NCI-H345 treated with DMSO at 0.1 percent for 48 hours (cell line): ENCODE measurements around the gene AGMO.
A peak's percentile ranks its signal among the peaks of the same experiment; 100 is the strongest.

Experiments used
- DNase-seq: peaks from one replicate; lab custom pipeline; 2025; ENCODE audit not compliant: unreplicated experiment; lab: John Stamatoyannopoulos, UW

Gene AGMO

GRCh38 chr7:15462721-15463389 lies 99.0 kb downstream of the AGMO start:
- no peak for DNase-seq

- no peak for DNase-seq
Observed at GRCh38 chr7:15461576-15461975, 100.2 kb downstream of the AGMO start.

- DNase-seq = no peak
Observed at GRCh38 chr7:15459018-15459615, 102.7 kb downstream of the AGMO start.

DNA sequence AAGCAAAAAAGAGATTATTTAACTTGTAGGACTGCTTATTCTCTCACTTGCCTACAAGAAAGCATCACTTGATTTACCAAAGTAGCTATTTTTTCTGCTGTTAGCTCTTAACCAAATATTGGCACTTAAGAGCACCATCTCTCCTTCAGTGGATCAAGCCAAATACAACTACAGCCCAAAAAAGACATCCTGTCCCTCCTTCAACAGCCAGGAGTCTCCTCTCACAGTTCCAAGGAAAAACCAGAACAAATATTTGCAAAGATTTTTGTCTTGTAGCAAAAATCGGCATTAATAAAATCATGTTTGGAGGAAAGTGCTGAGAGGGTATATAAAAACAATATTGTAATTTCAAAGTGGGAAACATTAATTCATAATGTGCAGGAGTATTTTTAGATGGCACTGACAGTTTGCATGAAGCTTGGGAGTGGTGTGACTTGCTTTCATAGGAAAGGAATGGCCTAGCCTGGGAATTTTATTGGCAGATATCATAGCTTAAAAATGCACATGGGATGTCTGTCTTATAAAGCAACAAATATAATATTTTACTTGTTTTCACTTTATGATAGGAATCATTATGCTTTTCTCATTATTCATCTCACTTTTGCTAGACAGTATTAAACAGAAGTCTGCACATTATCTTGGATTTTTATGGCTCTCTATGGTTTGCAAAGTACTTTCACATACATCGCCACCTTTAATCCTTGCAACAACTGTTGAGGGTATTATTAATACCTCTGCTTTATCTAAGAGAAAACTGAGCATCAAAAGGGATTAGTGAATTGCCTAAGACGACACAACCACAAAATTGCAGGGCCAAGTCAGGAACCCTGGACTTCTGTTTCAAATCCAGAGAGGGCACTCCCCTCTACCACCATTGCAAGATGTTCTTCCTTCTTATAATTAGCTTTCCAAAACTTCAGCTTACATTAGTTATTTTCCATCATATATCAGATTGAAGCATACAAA lies 103.5 kb downstream of the AGMO start:
- no peak for DNase-seq

- no peak for DNase-seq
Observed at GRCh38 chr7:15452670-15453069, 109.1 kb downstream of the AGMO start.

GRCh38 chr7:15446722-15447121 lies 115.1 kb downstream of the AGMO start:
- DNase-seq = no peak

DNA sequence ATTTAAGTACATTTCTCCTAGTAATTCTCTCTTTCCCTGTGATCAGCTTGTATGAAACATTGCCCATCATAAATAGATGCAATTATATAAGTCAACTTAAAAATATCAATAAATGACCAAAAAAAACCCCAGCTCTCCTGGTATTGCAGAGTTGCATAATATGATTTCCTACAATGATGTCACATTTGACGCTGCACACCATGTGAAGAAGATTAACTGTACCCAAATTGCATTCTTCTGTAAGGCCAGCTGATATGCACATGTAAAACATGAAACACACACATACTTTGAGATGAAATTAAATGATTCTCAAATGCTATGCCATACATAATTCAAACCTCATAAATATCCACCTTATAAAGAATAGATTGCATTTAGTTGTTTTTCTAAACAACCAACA lies 115.5 kb downstream of the AGMO start:
- no peak for DNase-seq

DNA sequence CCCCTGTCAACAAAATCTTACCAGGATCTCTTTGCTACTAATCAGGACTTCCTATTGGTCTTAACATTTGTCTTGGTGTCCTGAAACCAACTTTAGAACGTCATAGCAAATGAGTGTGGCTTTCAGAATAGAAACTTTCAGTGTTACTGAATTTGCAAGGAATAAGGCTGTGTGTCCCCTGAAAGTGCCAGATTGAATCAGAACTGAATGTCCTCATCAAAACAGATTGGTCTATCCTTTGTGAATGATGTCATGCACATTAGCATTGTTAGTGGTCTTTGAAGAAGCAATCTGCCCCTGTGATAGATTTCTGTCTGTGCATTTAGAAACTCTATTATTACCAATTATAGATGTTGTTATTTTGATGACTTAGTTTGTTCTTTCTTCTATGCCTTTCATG lies 119.9 kb downstream of the AGMO start:
- no peak for DNase-seq

DNA sequence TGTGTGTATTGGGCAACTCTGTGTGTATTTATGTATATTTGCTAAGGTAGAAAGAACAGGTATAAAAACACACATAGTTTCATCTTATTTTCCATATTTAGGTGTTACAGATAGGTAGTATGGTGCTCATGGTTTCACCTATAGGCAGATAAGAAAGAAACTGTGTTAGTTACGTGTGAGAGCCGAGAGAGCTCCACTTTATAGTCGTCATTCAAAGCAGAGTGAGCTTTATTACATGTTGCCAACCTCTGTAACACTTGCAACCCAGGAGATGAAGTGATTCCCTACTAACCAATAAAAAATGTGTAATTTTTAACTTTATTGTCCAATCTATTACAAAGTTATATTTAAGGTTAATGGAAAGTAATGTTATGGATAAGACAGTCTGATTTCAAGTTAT lies 121.3 kb downstream of the AGMO start:
- no peak for DNase-seq

DNA sequence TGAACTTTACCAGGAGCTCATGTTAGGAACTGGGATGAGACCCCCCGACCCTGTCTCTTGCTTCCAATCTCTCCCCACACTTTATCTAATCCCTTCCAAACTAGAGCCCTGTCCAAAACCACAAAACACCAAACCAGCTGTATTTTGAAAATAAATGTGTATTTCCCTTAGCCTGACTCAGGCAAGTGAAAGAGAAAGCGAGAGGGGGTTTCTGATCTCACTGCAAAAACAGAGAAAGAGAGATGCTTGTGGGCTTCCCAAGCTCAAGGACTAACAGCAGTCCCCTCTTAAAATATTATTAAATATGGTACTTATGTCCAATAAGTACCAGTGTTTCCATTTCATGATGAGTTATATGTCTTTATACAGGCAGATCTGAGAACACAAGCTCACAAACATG lies 122.0 kb downstream of the AGMO start:
- DNase-seq = no peak

DNA sequence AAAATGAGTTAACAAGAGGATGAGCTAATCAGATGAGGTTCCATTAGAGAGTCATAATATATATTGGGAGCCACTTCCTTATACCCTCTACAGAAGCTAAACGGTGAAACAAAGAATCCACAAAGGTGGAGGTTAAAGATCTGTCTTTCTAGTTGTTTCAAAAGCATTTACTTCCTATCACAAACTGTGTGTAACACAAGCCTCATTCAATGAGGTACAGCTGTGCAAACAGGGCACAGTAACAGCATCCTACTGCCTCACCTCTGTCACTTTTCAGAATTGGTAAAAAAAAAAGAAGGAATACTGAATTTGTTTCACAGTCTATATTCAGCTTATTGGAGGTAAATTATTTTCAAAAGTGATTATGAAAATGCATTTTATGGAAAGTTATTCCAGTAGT lies 128.7 kb downstream of the AGMO start:
- peak; percentile 69 for DNase-seq

DNA sequence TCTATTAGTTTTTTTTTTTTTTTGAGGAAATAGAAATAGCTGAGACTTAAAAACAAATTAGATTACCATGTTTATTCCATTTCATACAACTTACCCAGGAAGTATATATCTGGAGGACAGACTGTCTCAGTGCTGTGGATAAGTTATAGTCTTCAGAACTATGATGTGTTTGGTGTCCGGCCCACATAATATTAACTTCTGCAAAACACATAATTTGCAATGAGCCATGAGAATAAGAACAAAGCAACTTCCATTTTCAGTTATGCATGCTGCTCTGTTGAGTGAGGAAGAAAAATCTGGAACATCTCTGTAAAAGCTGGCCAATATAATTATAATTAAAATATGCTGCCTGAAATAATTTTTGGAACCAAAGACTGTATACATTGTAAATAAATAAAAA lies 130.9 kb downstream of the AGMO start:
- DNase-seq = no peak

DNA sequence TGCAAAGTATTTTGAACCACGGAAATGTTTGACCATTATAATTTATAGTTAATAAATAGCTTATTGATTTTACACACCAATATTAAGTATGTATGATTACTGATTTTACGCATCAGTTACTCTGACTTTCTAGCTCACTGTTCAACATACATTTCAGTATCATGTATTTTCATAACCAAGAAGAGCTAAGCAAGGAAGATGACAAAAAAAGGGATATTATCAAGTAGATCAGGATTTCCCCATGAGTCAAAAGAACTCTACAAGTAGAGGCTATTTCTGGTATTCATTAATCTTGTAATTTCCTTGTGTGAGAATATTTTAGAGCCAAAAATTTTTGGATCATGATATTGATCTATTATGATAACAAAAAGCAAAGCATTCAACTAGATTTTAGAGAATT lies 131.6 kb downstream of the AGMO start:
- no peak for DNase-seq

DNA sequence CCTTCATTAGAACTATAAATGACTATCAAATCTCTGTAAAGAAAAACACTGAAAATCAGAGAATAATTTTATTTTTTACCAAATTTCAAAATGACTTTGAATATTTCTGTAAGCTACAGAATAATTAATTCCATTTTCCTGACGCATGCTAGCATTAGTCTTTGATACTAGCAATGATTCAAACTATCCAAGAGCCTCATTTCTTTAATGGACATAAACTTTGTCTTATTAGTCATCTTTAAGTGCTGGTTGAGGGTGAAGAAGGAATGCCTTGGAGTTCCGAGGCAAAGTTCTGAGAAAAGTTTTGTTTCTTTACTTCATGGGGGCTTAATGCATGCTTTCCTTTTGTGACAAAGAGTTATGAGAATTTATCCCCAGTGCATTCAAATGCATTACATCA lies 137.3 kb downstream of the AGMO start:
- DNase-seq = no peak

DNA sequence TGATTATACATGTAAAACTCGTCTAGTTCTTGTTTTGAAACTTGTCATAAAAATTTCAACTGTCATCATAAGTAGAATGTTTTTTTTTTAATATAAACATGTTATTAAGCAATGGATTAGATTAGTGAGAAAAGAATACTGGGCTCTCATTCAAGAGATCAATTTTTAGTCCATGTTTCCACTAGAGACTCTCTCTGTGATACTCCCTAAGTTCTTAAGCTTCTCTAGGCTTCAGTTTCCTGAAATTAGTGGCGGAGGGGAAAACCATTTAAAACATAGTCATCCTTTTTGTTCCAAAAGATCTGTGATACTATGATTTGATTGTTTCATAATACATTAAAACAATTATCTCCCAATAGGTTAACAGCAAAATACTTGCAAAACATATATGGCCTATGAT lies 142.2 kb downstream of the AGMO start:
- no peak for DNase-seq

DNA sequence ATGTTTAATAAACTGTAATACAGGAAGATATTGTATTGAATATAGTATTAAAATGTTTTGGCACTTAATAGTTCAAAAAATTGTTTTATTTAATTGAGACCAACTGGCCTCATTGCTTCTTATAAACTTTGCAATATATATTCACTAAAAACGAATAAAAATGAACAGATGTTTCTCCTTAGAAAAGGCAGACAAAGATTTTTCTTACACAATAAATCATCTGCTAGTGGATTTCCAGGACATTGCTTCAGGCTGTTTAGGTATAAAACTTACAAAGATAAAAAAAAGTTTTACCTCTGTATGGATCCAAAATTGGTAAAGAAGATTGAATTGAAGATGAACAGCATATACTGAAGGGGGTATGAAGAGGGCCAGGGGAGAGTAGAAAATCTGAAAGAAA lies 143.6 kb downstream of the AGMO start:
- DNase-seq = no peak

DNA sequence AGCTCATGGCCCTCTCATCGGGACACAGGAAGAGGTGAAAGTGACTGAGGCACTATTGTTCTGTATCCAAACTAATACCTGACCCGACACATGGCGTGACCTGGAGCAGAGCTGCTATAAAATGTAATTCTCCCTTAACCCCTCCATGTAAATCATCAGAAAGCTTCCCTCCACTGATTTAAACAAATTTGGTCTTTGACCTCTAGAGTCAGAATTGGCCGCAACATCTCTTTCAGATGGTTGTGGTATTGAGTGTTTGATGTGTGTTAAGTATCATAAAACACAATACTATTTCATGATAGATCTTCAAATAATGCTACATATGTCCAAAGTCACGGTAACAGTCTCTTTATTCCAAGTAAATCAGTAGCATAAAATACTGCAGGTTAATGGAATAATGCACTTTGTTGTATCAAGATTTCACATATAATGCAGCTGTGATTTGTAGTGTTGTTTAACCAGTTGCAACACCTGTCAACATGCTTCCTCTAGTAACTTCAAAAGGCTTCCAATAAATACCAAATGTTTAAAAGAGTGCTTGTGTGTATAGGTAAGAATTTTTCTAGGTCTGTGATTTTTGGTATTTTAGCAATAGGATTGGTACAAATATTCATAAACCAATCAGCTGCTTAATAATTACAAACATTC lies 144.3 kb downstream of the AGMO start:
- no peak for DNase-seq

GRCh38 chr7:15411019-15411418 lies 150.8 kb downstream of the AGMO start:
- DNase-seq = no peak

DNA sequence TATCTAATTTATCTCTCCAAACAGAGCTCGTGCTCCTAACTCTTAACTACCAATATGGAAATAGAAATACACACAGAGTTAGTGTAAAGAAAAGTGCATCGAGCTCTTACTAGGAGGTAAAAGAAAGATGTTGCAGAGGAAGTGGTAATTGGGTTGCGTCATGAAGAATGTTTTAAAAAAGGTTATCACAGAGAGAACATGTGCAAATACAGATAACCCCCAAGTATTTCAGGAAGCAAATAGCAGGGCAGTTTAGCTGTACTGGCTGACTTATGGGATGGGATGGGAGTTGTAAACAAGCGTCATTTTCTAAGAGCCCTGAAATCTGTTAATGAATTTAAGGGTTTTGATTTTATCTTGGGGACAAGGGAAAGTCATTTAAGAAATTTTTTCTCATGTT lies 153.9 kb downstream of the AGMO start:
- no peak for DNase-seq

- no peak for DNase-seq
Observed at GRCh38 chr7:15403751-15404150, 158.1 kb downstream of the AGMO start.

GRCh38 chr7:15403315-15403714 lies 158.5 kb downstream of the AGMO start:
- DNase-seq = no peak
